Aorta (tissue), 5 donors: ENCODE measurements around the gene BORCS6. TPM values are rescaled to one million over a fixed set of nuclear protein-coding genes. Genes with fewer than 3 reads are reported as not detected.

Experiments used
- ATAC-seq: fragments of 200-7000 bp; cut with Tn5 transposase; one replicate; pipeline ENCODE4 v1.9.1; 2022; ENCODE audit warnings: moderate library complexity; ENCODE audit not compliant: low FRiP score
- DNase-seq, 2 donors: peaks; one replicate each; pipeline ENCODE4 v3.0.0-alpha.2; 2020
- H3K27ac ChIP-seq, 2 donors: one replicate each; pipeline ENCODE4 v1.5.1; 2013; ENCODE audit warnings: low read length in 2 of 2, mild to moderate bottlenecking in 2 of 2, moderate library complexity in 2 of 2, control low read depth in 1 of 2, inconsistent platforms in 1 of 2, low read depth in 1 of 2
- H3K27me3 ChIP-seq, 2 donors: one replicate each; pipeline ENCODE4 v1.6.1; 2013; ENCODE audit warnings: control low read depth in 1 of 2, low read length in 1 of 2, mild to moderate bottlenecking in 1 of 2, moderate library complexity in 1 of 2; ENCODE audit not compliant: insufficient read depth in 2 of 2, control insufficient read depth in 1 of 2
- H3K36me3 ChIP-seq, 2 donors: one replicate each; pipeline ENCODE4 v1.6.1; 2013; ENCODE audit warnings: control low read depth in 1 of 2, low read length in 1 of 2, mild to moderate bottlenecking in 1 of 2; ENCODE audit not compliant: insufficient read depth in 2 of 2, control insufficient read depth in 1 of 2
- H3K4me1 ChIP-seq, 2 donors: one replicate each; pipeline ENCODE4 v1.6.1; 2013; ENCODE audit warnings: low read length in 2 of 2, control low read depth in 1 of 2, mild to moderate bottlenecking in 1 of 2, moderate library complexity in 1 of 2; ENCODE audit not compliant: insufficient read depth in 2 of 2, control insufficient read depth in 1 of 2
- H3K4me3 ChIP-seq, 2 donors: one replicate each; pipeline ENCODE4 v1.5.1; 2013; ENCODE audit warnings: low read length in 2 of 2, control low read depth in 1 of 2, mild to moderate bottlenecking in 1 of 2
- H3K9me3 ChIP-seq: one replicate; pipeline ENCODE4 v1.6.1; 2013; ENCODE audit warnings: mild to moderate bottlenecking, low read length; ENCODE audit not compliant: control insufficient read depth
- WGBS, 2 donors: extraction: QIAGEN DNeasy Blood & Tissue Kit; methylation state at CpG; one replicate each; pipeline ENCODE4 v1.1.7; 2013; 5-methylcytosine and 5-hydroxymethylcytosine counted together
- intact Hi-C, 2 donors: fragments of 100-400 bp; cut with DNase I; formaldehyde crosslinking; loops; one replicate each; pipeline versions ENCODE4 v1.14.2 to v1.15.0; 2022
- polyA plus RNA-seq, 2 donors: library from polyadenylated mRNA; stranded (reverse); fragments of 200-250 nt; gene quantifications; one replicate each; pipeline ENCODE4 v1.2.3, GENCODE V29; 2013
- total RNA-seq, 2 donors: library from RNA; stranded (reverse); fragmentation: NEBNext Ultra II Directional; extraction: Animal tissue kit (Norgen Biotek cat#: 25700); gene quantifications; one replicate each; pipeline ENCODE4 v1.2.1, GENCODE V29; 2021
- donor health status: healthy with polysubstance abuse.
- donor health status: Bipolar disorder and iron deficiency.
- donor health status: DM: no; HTN: no; CAD: no.
- donor health status: DM: no; HTN: no; CAD: no.
- donor health status: DM: yes; HTN: yes; CAD: no.

Gene BORCS6
- total and polyA plus RNA-seq, 4 donors = 5.2 to 9.4 (median 7.2) TPM

DNA sequence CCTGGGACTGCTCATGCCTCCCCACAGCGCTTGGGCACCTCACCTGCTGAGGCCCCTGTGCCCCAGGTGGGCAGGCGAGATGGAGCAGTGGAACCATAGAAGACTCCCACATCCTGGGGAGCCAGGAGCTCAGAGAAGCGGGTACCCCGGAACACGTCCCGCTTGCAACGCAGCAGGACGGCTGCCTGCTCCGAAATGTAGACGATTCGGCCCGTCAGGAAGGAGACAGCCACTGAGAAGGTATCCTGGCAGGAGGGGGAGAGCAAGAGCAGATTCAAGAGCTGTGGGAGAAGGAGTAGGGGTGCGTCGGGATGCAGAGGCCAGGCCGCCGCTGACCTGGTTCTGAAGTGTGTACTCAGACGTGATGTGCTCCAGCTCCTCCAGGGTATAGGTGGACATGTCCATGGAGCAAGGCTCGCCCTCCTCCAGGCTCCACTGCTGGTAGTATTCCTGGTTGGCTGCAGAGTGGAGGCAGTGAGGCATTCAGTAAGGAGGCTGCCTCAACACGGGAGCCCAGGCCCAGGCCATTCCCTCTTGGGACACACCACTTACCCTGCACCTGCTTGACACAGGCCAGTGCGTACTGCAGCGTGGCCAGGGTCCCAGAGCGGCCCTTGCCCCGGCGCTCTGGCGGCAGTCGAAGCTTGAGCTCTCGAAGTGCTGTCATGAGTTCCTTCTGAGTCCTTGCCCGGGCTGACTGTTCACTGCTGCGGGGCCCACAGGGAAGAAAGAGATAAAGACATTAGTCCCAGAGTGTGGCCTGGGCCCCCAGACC lies 40.4 kb downstream of the BORCS6 start:
- ATAC-seq = no peak
- intact Hi-C loops = loop anchor here in 1 of 2 donors (5.0 to 10.0 kb wide), 2 partner anchors 465 to 577 kb away; partner anchors contain the start of genes TP53 and WRAP53
- peak; percentile 47 to 79 for DNase-seq
- Histone ChIP-seq H3K4me1 (no peaks in the 10 kb centered on the region), H3K9me3 (no peaks in the 10 kb centered on the region), H3K36me3 (peaks cover 7 to 41% of the 10 kb centered on the region in 2 donors), H3K27ac (peak overlapping the region in 1 of 2 donors; percentile 4), H3K27me3 (no peaks in the 10 kb centered on the region), H3K4me3 (no peak overlapping the region)
- WGBS, 2 donors = 87 to 92% methylated on average over 29 of the region's 29 CpGs

GRCh38 chr17:8148560-8148959 lies 41.4 kb downstream of the BORCS6 start:
- intact Hi-C loops = no loop called here

GRCh38 chr17:8147805-8148404 lies 42.1 kb downstream of the BORCS6 start:
- Histone ChIP-seq H3K27me3 (no peaks in the 10 kb centered on the region), H3K4me3 (no peak overlapping the region), H3K9me3 (no peaks in the 10 kb centered on the region), H3K4me1 (no peaks in the 10 kb centered on the region), H3K36me3 (peaks cover 7 to 47% of the 10 kb centered on the region in 2 donors), H3K27ac (no peak overlapping the region)
- 85 to 87% methylated on average over 13 of the region's 13 CpGs for WGBS, 2 donors
- ATAC-seq (no peak), DNase-seq (no peak)
- intact Hi-C loops = no loop called here

More at GRCh38 chr17:8148560-8148959, 41.4 kb downstream of the BORCS6 start:
- ATAC-seq = no peak
- no peaks in the 10 kb centered on the region for H3K27me3 ChIP-seq
- no peak for DNase-seq
- H3K27ac ChIP-seq = peak overlapping the region in 1 of 2 donors; percentile 17
- H3K4me3 ChIP-seq = no peak overlapping the region
- H3K9me3 ChIP-seq = no peaks in the 10 kb centered on the region
- H3K4me1 ChIP-seq = no peaks in the 10 kb centered on the region
- 87% methylated on average over 13 of the region's 13 CpGs for WGBS, 2 donors
- H3K36me3 ChIP-seq = peaks cover 7 to 46% of the 10 kb centered on the region in 2 donors

GRCh38 chr17:8147141-8147804 lies 42.7 kb downstream of the BORCS6 start:
- no peak overlapping the region for H3K27ac ChIP-seq
- no peaks in the 10 kb centered on the region for H3K27me3 ChIP-seq
- intact Hi-C loops = no loop called here
- no peaks in the 10 kb centered on the region for H3K4me1 ChIP-seq
- ATAC-seq (no peak), DNase-seq (peak in 1 of 2 donors; percentile 48)
- H3K9me3 ChIP-seq = no peaks in the 10 kb centered on the region
- WGBS, 2 donors = 82 to 88% methylated on average over 24 to 26 of the region's 26 CpGs
- peaks cover 7 to 53% of the 10 kb centered on the region in 2 donors for H3K36me3 ChIP-seq
- no peak overlapping the region for H3K4me3 ChIP-seq

DNA sequence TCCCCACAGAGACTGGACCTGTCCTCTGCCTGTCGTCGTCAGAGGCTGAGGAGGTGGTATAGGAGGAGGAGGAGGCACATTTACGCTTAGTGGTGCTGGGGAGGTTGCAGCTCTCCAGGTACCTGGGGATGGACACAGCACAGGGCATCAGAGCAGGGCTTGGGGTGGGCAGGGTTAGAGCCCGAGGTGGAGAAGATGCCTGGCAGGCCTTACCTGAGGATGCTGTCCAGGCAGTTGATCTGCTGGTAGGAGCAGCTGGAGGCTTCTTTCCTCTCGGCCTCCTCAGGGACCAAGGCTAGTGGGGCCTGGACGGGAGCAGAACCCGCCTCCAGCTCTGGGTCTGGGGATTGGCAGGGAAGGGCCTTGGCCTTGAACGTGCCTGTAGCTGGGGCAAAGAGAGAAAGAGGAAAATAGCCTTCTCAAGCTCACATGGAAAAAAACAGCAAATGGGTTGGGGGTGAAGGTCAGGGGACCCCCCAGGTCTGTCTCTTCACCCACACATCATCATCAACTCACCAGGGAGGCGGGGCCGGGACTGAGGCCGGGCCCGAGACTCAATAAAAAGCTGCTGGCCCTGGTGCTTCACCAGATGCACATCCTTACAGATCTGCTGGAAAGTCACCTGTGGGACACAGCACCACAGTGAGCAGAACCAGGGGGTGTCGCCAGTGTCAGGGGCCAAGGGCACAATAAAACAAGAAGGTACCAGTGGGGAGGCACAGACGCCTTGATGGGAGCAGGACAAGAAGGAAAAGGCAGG lies 43.4 kb downstream of the BORCS6 start:
- no peaks in the 10 kb centered on the region for H3K4me1 ChIP-seq
- no peak overlapping the region for H3K4me3 ChIP-seq
- H3K9me3 ChIP-seq = no peaks in the 10 kb centered on the region
- DNase-seq = no peak
- peaks cover 7 to 60% of the 10 kb centered on the region in 2 donors for H3K36me3 ChIP-seq
- H3K27ac ChIP-seq = peak overlapping the region in 1 of 2 donors; percentile 2
- H3K27me3 ChIP-seq = no peaks in the 10 kb centered on the region
- WGBS, 2 donors = 89 to 93% methylated on average over 14 of the region's 14 CpGs
- no peak for ATAC-seq
- intact Hi-C loops = no loop called here

DNA sequence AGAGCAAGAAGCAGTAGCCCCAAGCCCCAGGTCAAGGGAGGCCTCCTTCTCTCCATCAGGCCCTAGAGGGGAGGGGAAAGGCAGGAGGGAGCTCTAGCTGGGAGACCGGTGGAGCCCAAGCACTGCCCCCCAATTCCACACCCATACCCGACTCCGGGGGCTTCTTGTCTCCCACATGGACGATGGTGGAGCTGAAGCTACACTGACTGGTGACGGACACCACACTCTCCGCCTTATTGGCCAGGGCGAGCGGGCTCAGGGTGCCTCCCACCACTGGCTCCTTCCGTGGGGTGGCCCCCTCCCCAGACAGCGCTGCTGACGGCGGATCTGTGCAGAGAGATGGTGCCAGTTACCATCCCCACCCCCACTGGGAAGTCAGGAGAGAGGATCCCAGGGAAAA lies 44.2 kb downstream of the BORCS6 start:
- H3K36me3 ChIP-seq = peaks cover 7 to 65% of the 10 kb centered on the region in 2 donors
- no peaks in the 10 kb centered on the region for H3K4me1 ChIP-seq
- no peak overlapping the region for H3K4me3 ChIP-seq
- intact Hi-C loops = no loop called here
- no peak overlapping the region for H3K27ac ChIP-seq
- DNase-seq (no peak), ATAC-seq (no peak)
- no peaks in the 10 kb centered on the region for H3K9me3 ChIP-seq
- H3K27me3 ChIP-seq = no peaks in the 10 kb centered on the region
- WGBS, 2 donors = 88 to 92% methylated on average over 12 of the region's 12 CpGs

DNA sequence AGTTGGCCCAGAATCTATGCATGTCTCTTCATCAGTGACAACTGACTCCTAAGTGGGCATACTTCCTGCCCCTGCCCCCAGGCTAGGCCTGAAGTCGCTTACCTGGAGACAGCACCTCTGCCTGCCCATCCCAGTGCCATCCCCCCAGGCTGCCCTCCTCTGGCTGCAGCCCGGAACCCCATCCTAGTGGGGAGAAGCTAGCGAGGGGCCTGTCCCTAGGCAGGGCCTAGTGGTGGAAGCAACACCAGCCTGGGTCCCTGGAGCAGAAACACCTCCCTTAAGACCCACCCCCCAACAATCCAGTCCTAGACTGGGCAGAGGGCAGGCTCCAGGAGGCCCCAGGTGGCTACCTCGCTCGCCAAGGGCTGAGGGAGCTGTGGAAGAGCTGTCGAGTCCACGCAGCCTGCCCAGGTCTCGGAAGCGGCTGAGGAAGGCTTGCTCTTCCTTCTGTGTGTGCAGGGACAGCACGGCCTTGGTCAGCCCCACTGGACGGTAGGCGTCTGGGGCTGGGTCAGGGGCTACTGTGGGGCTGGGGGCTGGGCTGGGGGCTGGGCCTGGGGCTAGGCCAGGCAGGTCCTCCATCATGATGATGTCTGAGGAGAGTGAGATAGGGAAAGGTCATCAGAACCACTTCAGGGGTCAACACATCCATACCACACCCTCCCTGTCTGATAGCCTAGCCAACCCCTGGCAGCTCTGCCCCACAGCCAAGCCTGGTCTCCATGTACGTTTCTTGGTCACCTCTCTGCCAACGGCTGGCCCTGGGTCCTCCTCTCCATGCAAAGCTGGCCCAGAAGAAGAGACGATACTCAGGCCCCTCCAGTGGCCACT lies 45.4 kb downstream of the BORCS6 start:
- Histone ChIP-seq H3K27ac (no peak overlapping the region), H3K4me3 (no peak overlapping the region), H3K36me3 (peaks cover 7 to 66% of the 10 kb centered on the region in 2 donors), H3K27me3 (no peaks in the 10 kb centered on the region), H3K4me1 (no peaks in the 10 kb centered on the region), H3K9me3 (no peaks in the 10 kb centered on the region)
- intact Hi-C loops = no loop called here
- no peak for ATAC-seq
- DNase-seq = no peak
- 84% methylated on average over 15 of the region's 15 CpGs for WGBS, 2 donors
